Stimulated activated CD8-positive, alpha-beta memory T cell treated with anti-CD3 and anti-CD28 coated beads, Interleukin-12 subunit alpha, Interleukin-12 subunit beta, amount 100 ng/mL, for 24 hours (primary cell): ENCODE data around the gene SHPK.
"Not testable (repeated sequence)": the region's sequence is repeated elsewhere in the genome, so short reads cannot be mapped to it uniquely, and the experiment has no call there.

Experiments used
- DNase-seq: peaks from one replicate; pipeline ENCODE4 v3.0.0-alpha.2; 2020; ENCODE audit errors: extremely low read depth

Gene SHPK

GRCh38 chr17:3590231-3590630, 45.8 kb downstream of the SHPK start:
- DNase-seq = no peak

DNA sequence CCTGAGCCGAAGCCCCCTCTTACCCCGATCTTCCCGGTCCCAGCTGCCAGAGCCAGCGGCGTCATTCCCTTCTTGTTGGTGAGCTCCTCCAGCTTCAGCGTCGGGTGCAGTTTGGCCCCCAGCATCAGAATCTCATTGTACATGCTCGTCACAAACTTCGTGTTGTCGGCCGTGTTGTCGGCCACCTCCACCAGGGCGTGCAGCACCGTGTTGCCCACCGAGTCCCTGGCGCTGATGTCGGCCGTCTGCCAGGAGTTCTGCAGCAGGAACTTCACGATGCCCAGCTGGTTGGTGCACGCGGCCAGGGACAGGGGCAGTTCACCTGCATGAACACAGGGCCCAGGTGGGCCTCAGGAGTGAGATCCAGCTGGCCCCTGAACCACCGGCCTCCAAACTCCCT, 46.3 kb downstream of the SHPK start:
- no peak for DNase-seq

- DNase-seq = no peak
Measured at GRCh38 chr17:3585826-3586225, 50.2 kb downstream of the SHPK start.

DNA sequence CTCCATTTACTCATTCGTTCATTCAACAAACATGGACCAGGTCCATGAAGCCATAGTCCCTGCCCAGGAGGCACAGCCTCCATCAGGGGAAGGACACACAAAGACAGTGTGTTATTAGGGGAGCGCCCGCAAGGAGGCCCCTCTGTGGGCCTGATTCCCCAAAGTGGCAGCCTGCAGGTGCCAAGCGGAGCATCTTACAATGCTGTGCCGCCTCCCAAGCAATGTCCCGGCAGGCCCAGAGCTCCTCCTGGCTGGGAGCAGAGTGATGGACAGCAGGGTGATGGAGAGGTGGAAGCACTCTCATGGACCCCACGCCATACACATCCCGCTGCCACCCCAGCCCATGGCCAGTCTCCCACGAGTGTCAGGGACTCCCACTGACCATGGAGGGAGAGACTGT, 52.6 kb downstream of the SHPK start:
- no peak for DNase-seq

DNA sequence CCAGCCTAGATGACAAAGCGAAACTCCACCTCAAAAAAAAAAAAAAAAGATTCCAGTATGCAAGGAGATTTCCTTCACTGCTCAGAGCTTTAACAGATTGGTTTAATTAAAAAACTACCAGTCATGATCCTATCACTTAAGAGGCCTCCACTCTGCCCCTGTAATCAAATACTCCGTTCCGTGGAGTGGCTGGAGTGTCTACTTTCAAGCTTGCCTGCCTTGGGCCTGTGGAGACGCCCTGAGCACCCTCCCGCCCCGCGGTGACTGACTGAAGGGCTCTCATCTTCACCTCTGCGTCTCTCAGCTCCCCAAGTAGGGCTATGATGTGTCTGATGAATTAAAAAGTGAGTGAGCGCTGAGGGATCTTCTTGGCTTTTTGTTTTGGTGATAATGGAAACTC, 53.1 kb downstream of the SHPK start:
- DNase-seq = no peak

GRCh38 chr17:3578667-3579066, 57.4 kb downstream of the SHPK start:
- DNase-seq = not testable (repeated sequence)

GRCh38 chr17:3576970-3577369, 59.1 kb downstream of the SHPK start:
- DNase-seq = no peak

- no peak for DNase-seq
Measured at GRCh38 chr17:3575511-3575910, 60.5 kb downstream of the SHPK start.

DNA sequence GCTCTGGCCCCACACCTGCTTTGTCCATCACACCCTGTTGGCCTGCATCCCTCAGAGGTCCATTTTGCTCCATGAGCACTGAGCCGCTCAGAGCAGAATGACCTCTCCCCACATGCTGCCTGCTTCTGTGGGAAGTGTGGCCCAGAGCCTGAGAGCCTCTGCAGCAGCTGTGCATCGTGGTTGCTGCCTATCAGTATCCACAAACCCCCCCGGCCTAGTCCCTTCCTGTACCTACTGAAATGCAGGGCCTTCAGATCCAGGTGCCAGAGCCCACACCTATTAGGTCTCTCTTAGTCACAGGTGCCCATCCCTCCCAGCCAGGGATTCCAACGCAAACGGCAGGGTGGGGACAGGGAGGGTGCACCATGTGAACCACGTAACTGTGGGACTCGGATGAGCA, 61.8 kb downstream of the SHPK start:
- no peak for DNase-seq

DNA sequence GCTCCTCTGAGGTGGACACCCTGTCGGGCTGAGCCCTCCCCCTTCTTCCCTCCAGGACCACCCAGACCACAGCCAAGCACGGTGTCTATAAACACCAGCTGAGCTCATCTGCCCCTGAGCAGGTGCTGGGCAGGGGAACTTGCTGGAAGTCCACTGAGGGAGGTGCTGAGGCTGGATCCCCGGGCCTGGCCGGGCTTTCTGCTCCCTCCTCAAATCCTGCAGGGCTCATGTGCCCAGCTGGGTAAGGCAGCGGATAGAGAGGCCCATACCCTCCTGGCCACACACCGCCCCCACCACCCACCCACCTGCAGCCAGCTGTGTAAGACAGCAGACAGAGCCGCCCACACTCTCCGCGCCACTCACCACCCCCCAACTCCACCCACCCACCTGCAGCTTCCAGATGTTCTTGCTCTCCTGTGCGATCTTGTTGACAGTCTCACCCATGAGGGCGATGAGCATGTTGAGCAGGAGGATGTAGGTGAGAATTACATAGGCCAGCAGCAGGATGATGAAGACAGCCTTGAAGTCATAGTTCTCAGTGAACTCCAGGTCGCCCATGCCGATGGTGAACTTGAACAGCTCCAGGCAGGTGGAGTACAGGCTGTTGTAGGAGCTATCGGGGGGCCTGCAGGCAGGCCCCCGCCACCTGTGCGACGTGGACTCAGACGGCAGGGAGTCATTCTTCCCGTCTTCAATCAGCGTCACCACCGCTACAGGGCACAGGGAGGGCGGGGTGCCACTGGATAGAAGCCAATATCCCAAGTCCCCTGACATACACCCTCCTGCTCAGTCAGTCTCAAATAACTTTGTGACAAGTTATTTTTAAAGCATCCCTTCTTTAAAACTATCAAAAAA, 62.6 kb downstream of the SHPK start:
- no peak for DNase-seq

GRCh38 chr17:3572231-3572630, 63.8 kb downstream of the SHPK start:
- DNase-seq = no peak

DNA sequence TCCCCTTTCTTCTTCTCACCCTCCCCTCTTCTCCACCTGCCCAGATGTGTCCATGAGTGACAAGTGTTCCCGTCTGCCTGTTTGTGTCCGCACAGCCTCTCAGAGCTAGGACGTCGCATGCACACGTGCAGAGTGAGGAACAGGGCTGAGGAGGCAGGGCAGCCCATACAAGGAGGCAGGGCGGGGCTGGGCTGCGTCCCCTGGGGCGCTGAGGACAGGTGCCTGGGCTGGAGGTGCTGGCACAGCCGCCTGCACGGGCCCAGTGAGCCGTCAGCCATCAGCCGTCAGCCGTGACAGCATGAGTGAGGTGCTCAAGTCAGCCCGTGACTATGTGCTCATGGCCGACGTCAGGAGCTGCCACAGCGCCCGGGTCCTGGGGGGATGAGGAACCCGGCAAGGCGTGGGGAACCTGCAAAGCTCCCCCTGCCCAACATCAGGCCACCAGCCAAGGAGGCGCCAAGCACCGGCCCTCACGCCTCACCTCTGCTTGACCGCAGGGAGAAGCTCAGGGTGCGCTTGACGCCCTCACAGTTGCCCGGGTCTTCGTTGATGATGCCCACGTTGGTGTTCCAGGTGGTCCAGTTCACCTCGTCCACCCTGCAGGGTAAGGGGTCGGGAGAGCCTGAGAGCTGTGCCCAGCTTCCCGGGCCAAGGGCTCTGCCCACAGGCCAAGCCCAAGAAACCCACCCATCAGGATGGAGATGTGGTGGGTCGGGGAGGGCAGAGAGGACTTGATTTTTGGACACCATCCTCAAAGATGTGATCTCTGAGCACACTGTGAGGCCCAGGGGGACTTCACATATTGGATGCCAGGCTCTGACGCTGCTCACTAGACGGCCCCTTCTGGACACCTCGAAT, 64.8 kb downstream of the SHPK start:
- no peak for DNase-seq

GRCh38 chr17:3569534-3570137, 66.4 kb downstream of the SHPK start:
- DNase-seq = no peak

DNA sequence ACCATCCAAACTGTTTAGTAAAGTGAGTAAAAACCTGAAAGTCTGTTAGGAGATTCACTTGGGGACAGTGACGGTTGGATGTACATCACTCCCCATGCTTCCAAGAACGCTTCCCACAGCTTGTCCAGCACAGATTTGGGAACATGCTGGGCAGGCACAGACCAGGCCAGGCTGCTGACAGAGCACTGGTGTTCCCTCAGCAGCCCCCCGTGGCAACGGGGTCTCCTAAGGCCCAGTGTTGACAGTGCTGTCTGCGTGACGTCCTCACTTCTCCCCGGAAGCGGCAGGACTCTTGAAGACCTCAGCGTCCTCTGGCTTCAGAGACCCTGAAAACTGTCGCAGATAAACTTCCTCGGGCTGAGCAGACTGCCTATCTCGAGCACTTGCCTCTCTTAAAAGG, 69.5 kb downstream of the SHPK start:
- no peak for DNase-seq

DNA sequence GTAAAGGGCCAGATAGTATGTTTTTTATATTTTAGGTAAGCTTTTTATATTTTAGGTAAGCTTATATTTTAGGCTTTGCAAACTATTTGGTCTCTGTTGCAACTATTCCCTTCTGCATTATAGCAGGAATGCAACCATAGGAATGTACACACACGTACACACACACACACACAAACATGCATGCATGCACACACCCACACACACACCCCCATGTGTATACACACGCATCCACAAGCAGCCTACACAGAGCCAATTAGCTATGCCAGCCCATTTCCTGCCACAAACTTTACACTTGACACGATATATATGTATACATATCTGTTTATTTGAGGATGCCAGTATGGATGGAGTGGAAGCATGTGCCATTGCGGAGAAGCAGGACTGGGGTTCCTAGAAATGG, 70.9 kb downstream of the SHPK start:
- DNase-seq = no peak

GRCh38 chr17:3564241-3564640, 71.8 kb downstream of the SHPK start:
- not testable (repeated sequence) for DNase-seq

DNA sequence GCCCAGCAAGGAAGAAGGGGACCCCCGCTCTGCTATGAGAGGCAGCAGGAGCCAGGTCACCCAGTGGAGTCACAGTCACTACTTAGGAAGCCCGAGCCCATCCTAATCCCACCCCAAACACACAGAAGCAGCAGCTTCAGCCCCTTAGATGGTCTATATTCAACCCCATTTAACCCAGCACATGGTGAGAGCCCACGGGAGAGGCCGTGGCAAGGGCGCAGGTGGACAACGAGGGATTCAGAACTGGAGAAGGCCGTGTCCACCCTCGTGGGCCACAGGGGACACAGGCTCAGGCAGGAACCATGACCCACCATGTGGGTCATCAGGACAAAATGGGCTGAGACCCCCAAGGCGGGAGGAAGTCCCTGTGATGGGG, 76.8 kb downstream of the SHPK start:
- DNase-seq = no peak

GRCh38 chr17:3558603-3559269, 77.3 kb downstream of the SHPK start:
- DNase-seq = no peak
